ENCODE measurements around the gene CASP10. TPM values are rescaled to one million over a fixed set of nuclear protein-coding genes. Genes with fewer than 3 reads are reported as not detected.

CASP10 gene
- total RNA-seq, 3 donors from 2014 or later: 5.7 to 13.1 (median 9.6) TPM

- H3K27ac ChIP-seq: peak overlapping the region; percentile 41 to 54
- H3K4me1 ChIP-seq: no peaks in the 10 kb centered on the region
- no peak for DNase-seq (ENCODE audit: low spot score in 2 of 2)
- TF ChIP-seq POLR2AphosphoS5 (IDR thresholded peaks at IDR 0.05) (no peak), CTCF (IDR thresholded peaks at IDR 0.05) (no peak), POLR2A (IDR thresholded peaks at IDR 0.05) (no peak)
- no peaks in the 10 kb centered on the region for H3K36me3 ChIP-seq
- intact Hi-C loops (cut with DNase I; ENCODE audit: low total_unique reads): no loop called here
- no peaks in the 10 kb centered on the region for H3K27me3 ChIP-seq
- no peaks in the 10 kb centered on the region for H3K9me3 ChIP-seq
- H3K4me3 ChIP-seq: no peak overlapping the region
Observed at GRCh38 chr2:201254081-201254730, 71.3 kb downstream of the CASP10 start.

GRCh38 chr2:201255408-201256033 lies 72.6 kb downstream of the CASP10 start:
- TF ChIP-seq CTCF (IDR thresholded peaks at IDR 0.05): no peak
- TF ChIP-seq POLR2AphosphoS5 (IDR thresholded peaks at IDR 0.05): no peak
- TF ChIP-seq POLR2A (IDR thresholded peaks at IDR 0.05): no peak
- no peaks in the 10 kb centered on the region for H3K36me3 ChIP-seq
- intact Hi-C loops (cut with DNase I; ENCODE audit: low total_unique reads): no loop called here
- H3K27ac ChIP-seq: no peak overlapping the region
- DNase-seq (ENCODE audit: low spot score in 2 of 2): no peak
- no peaks in the 10 kb centered on the region for H3K27me3 ChIP-seq
- H3K4me1 ChIP-seq: no peaks in the 10 kb centered on the region
- no peaks in the 10 kb centered on the region for H3K9me3 ChIP-seq
- H3K4me3 ChIP-seq: no peak overlapping the region

GRCh38 chr2:201256082-201256481 lies 73.1 kb downstream of the CASP10 start:
- Histone ChIP-seq H3K9me3 (no peaks in the 10 kb centered on the region), H3K4me1 (no peaks in the 10 kb centered on the region), H3K36me3 (no peaks in the 10 kb centered on the region), H3K4me3 (no peak overlapping the region), H3K27ac (no peak overlapping the region), H3K27me3 (no peaks in the 10 kb centered on the region)
- no peak for DNase-seq (ENCODE audit: low spot score in 2 of 2)
- intact Hi-C loops (cut with DNase I; ENCODE audit: low total_unique reads): no loop called here
- TF ChIP-seq POLR2A (IDR thresholded peaks at IDR 0.05): no peak
- TF ChIP-seq CTCF (IDR thresholded peaks at IDR 0.05): no peak
- no peak for TF ChIP-seq POLR2AphosphoS5 (IDR thresholded peaks at IDR 0.05)

- intact Hi-C loops (cut with DNase I; ENCODE audit: low total_unique reads): no loop called here
- DNase-seq (ENCODE audit: low spot score in 2 of 2): no peak
- H3K27me3 ChIP-seq: no peaks in the 10 kb centered on the region
- H3K36me3 ChIP-seq: no peaks in the 10 kb centered on the region
- TF ChIP-seq POLR2A (IDR thresholded peaks at IDR 0.05) (no peak), POLR2AphosphoS5 (IDR thresholded peaks at IDR 0.05) (no peak), CTCF (IDR thresholded peaks at IDR 0.05) (peak in 1 of 3 donors; percentile 17)
- H3K4me1 ChIP-seq: no peaks in the 10 kb centered on the region
- H3K4me3 ChIP-seq: peak overlapping the region; percentile 59 to 78 (median 65)
- peak overlapping the region; percentile 92 to 93 for H3K27ac ChIP-seq
- no peaks in the 10 kb centered on the region for H3K9me3 ChIP-seq
Observed at GRCh38 chr2:201257381-201257955, 74.5 kb downstream of the CASP10 start.

All from breast epithelium (tissue), 4 donors.